NCI-H2227 (cell line): ENCODE measurements around the gene TMEM51.

Experiments
- DNase-seq: peaks from one replicate; lab custom pipeline; 2025; ENCODE audit not compliant: unreplicated experiment; lab: John Stamatoyannopoulos, UW

TMEM51 gene

GRCh38 chr1:15212954-15213291 lies 59.4 kb downstream of the TMEM51 start:
- no peak for DNase-seq

GRCh38 chr1:15213341-15213821 lies 59.8 kb downstream of the TMEM51 start:
- no peak for DNase-seq

- no peak for DNase-seq
Observed at GRCh38 chr1:15214527-15214926, 61.0 kb downstream of the TMEM51 start.

DNA sequence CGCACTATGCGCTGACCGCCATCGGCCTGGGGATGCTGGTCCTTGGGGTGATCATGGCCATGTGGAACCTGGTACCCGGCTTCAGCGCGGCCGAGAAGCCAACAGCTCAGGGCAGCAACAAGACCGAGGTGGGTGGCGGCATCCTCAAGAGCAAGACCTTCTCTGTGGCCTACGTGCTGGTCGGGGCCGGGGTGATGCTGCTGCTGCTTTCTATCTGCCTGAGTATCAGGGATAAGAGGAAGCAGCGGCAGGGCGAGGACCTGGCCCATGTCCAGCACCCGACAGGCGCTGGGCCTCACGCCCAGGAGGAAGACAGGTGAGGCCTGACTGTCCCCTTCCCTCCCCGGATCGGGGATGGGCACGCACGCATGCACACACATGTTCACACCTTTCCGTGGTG lies 61.6 kb downstream of the TMEM51 start:
- no peak for DNase-seq

GRCh38 chr1:15217654-15218053 lies 64.1 kb downstream of the TMEM51 start:
- no peak for DNase-seq

DNA sequence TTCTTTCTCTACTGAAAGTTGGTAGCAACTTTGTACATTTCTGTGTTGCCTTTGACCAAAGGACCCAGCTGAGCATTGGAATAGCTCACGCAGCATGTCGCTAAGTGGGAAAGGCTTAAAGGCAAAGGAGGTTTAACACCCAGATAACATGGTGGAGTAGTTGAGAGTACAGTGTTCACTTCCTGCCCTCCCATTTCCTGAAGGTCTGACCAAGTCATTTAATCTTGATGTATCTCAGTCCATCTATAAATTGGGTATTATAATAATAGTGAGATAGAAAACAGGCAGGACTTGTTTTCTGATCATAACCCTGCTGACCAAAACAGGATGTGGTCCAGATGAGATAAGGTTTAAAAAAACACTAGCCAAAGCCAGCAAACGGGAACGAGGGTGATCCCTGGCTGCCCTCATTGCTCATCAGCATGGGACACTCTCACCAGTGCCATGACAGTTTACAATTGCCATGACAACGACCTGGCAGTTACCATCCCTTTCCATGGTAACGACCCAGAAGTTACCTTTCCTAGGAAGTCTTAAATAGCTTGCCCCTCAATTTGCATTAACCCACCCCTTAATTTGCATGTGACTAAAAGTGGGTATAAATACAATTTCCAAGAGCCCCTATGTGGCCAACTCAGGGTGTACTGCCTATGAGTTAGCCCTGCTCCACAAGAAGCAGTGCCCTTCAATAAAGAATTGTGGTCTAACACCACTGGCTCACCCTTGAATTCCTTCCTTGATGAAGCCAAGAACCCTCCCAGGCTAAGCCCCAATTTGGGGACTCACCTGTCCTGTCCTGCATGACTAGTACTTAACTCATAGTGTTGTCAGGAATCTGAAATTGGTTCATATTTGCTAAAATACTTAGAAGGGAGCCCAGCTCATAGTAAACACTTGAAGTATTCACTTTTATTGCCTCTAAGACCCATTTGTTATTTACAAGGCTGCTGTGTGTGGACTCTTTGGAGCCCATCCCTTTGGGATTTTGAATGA lies 65.0 kb downstream of the TMEM51 start:
- DNase-seq, result no peak

GRCh38 chr1:15219280-15220023 lies 65.9 kb downstream of the TMEM51 start:
- DNase-seq, result no peak

- no peak for DNase-seq
Observed at GRCh38 chr1:15220024-15220392, 66.5 kb downstream of the TMEM51 start.

DNA sequence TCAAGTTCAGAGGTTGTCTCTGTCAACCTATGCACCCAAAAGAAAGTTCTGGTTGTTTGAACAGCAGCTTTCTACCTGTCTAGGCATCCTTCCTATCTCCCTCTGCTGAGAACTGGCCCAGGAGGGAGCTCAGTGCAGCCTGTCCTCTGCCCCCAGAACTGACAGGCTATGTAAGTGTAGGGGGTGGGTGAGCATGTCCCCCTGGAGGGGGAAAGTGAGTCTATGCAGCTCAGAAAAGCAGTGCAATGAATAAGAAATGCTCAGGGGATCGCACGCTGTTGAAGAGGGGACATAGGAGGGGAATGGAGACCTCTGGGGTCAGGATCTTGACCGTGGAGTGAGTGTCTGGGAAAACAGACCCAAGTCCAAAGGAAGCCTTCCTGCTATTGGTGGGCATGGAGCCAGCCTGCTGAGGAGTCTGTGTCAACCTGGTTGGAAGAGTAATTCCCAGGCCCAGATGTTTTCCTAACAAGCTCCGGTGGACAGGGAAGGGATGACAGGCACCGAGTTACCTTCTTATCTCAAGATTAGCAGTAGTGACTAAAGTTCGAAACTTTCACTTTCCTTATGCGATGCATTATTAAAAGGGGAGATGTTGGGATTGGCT lies 67.4 kb downstream of the TMEM51 start:
- DNase-seq, result no peak

DNA sequence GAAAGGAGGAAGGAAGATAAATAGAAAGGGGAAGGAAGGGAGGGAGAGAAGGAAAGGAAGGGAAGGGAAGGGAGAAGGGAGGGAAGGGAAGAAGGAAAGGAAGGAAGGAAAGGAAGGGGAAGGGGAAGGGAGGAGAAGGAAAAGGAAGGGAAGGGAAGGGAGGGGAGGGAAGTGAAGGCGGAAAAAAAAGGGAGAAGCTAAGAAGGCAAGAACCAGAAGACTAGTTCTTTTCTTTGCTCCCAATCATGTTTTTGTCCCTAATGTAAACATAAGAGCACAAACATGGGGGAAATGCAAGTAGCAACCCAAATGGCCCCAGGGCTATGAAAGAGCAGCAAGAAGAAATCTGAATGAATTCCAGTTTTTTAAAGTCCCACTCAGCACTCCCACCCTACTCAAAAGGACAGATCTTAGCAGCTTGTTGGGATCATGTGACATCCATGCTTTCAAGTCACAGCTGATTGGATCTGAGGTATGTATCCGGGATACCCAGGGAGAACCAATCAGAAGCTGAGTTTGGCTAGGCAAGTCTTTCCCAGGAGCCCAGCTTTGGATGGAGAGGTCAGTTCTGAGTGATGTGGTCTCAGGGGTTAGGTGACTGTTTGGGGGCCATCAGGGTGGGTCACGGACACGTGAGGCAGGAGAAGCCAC lies 69.2 kb downstream of the TMEM51 start:
- no peak for DNase-seq

DNA sequence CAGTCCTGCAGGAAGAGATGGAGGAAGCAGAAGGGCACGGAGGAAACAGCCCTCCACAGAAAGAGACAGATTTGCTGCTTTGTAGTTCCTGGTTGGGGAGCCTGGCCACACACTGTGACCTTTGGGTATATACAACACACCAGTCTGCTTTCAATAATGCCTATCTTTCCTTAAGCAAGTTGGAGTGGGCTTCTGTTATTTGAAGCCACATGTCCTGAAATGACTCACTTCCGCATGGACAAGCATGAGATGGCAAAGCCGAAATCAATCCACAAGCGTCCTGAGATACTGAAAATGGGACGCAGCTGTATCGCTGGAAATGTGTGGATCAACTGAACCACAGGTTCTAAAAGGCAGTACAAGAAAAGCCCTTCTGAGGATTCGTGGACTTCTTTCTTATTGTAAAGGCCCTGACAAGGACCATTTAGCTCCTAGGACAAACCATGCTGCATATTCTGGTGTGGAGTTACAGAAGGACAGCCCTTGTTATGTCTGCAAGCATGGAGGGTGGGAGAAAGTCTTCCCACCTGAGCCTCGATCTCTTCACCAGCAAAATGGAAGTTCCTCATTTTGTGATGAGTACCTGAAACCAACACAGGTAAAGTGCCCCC lies 70.8 kb downstream of the TMEM51 start:
- no peak for DNase-seq

- no peak for DNase-seq
Observed at GRCh38 chr1:15224974-15225373, 71.4 kb downstream of the TMEM51 start.

GRCh38 chr1:15225461-15225860 lies 71.9 kb downstream of the TMEM51 start:
- no peak for DNase-seq

DNA sequence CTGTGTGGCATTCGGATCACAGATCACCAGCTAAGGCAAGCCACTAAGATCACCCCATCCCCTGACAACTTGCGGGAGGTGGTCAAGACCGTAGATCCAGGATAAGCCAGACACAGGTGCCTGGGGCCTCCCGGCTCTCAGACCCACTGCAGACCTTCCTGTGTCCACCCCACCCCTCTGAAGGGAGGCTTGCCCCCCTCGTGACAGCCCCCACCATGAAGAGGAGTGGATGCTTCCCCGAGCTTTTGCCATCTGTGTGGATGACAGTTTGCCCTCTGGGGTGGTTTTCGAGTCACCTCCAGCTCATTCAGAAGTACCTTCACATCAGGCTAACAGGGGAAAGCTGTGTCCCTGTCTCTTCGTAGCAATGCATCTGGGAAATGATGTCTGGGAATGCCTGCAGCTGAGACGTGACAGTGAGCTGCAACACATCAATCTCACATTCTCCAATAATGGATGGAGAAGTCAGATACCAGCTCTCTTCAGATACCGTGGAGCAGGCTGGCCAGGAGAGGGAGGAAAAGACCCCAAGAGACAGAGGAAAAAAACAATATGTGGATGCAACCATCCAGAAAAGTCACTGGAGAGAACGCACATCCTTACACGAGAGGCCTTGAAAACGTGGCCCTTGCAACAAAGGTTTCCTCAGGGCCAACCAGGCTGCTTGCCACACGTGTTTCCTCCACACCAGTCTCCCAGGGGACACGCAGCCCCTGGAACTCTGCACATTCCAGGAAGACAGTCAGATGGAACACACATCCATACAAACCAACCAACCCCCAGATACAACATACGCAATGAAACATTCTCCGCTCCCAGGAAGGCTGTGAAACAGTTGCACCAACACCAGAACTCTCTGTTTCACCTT lies 73.1 kb downstream of the TMEM51 start:
- no peak for DNase-seq

DNA sequence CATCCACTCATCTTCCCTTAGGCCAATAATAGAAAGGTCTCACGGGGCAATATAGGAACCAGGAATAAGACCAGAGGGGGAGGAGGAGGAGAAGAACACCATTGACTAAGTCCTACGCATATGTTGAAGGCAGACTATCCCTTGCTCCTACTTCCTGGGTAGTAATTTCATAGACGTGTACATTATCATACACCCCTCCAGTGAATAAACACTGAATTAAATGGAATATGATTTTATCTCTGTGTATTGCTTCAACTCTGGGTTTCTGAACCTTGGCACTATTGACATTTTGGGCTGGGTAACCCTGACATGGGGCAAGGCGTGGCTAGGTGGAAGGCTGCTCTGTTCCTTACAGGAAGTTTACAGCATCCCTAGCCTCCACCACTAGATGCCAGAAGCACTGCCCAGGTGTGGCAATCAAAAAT lies 76.2 kb downstream of the TMEM51 start:
- DNase-seq, result no peak

DNA sequence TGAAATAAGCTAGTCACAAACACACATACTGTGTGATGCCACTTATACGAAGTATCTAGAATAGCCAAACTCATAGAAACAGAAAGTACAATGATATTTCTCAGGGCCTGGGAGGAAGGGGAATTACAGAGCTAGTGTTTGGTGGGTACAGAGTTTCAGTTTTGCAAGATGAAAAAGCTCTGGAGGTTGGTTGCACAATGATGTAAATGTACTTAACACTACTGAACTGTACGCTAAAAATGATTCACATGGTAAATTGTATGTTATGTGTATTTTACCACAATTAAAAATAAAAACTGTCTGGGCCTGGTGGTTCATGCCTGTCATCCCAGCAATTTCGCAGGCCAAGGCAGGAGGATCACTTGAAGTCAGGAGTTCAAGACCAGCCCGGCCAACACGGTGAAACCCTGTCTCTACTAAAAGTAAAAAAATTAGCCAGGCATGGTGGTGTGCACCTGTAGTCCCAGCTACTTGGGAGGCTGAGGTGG lies 78.2 kb downstream of the TMEM51 start:
- no peak for DNase-seq

DNA sequence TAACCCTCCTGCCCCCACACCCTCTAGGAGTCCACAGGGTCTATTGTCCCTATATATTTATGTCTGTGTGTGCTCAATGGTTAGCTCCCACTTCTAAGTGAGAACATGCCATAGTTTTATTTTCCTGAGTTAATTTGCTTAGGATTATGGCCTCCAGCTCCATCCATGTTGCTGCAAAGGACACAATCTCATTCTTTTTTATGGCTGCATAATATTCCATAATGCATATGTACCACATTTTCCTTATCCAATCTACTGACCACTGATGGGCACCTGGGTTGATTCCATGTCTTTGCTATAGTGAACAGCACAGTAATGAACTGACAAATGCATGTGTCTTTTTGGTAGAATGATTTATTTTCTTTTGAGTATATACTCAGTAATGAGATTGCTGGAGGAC lies 80.1 kb downstream of the TMEM51 start:
- no peak for DNase-seq

DNA sequence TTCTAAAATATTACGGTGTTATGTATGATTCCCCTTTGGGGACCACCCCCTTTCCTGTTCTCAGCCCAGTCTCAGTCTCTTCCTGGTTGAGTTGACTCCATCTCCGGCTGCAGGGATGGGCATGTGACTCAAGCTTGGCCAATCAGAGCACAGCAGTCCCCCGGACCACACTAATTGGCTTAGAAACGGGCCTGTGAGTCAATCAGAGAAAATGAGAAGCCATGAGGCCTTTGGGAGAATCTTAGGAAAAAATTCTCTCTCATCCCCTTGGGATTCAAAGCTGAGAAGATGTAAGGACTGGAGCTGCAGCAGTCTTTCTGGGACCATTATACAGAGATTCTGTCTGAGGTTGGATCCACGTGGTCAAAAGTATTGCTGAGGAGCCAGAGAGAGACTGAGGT lies 82.8 kb downstream of the TMEM51 start:
- DNase-seq, result no peak

DNA sequence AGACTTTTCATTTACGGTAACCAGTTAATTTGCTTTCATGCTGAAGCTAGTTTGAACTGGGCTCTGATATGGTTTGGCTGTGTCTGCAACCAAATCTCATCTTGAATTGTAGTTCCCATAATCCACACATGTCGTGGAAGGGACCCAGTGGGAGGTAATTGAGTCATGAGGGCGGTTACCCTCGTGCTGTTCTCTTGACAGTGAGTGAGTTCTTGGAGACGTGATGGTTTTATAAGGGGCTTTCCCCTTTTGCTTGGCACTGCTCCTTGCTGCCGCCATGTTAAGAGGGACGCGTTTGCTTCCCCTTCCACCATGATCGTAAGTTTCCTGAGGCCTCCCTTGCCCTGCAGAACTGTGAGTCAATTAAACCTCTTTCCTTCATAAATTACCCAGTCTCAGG lies 83.2 kb downstream of the TMEM51 start:
- DNase-seq, result no peak

- DNase-seq, result no peak
Observed at GRCh38 chr1:15238789-15239188, 85.2 kb downstream of the TMEM51 start.
